ENCODE results near the gene PKD1L1. TPM values are rescaled to one million over a fixed set of nuclear protein-coding genes. Genes with fewer than 3 reads are reported as not detected.
A peak's percentile ranks its signal among the peaks of the same experiment; 100 is the strongest.
"Not testable (repeated sequence)": the region's sequence is repeated elsewhere in the genome, so short reads cannot be mapped to it uniquely, and the experiment has no call there.

Gene PKD1L1
- total RNA-seq, 1 donor from 2014 or later: 0.59 TPM

GRCh38 chr7:47990592-47990991 is 42.3 kb upstream of the PKD1L1 start:
- H3K4me3 ChIP-seq: no peak overlapping the region
- ATAC-seq (no peak), DNase-seq (no peak)
- intact Hi-C loops (cut with DNase I): no loop called here
- no peak overlapping the region for H3K27ac ChIP-seq
- peaks cover 9% of the 10 kb centered on the region for H3K4me1 ChIP-seq
- H3K9me3 ChIP-seq: no peaks in the 10 kb centered on the region
- no peaks in the 10 kb centered on the region for H3K36me3 ChIP-seq
- TF ChIP-seq, protein P1, sequence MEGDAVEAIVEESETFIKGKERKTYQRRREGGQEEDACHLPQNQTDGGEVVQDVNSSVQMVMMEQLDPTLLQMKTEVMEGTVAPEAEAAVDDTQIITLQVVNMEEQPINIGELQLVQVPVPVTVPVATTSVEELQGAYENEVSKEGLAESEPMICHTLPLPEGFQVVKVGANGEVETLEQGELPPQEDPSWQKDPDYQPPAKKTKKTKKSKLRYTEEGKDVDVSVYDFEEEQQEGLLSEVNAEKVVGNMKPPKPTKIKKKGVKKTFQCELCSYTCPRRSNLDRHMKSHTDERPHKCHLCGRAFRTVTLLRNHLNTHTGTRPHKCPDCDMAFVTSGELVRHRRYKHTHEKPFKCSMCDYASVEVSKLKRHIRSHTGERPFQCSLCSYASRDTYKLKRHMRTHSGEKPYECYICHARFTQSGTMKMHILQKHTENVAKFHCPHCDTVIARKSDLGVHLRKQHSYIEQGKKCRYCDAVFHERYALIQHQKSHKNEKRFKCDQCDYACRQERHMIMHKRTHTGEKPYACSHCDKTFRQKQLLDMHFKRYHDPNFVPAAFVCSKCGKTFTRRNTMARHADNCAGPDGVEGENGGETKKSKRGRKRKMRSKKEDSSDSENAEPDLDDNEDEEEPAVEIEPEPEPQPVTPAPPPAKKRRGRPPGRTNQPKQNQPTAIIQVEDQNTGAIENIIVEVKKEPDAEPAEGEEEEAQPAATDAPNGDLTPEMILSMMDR (IDR thresholded peaks at IDR 0.05): no peak
- no peaks in the 10 kb centered on the region for H3K27me3 ChIP-seq (ENCODE audit: low read depth)

GRCh38 chr7:47989607-47990400 is 41.5 kb upstream of the PKD1L1 start:
- intact Hi-C loops (cut with DNase I); H3K9me3 ChIP-seq; H3K36me3 ChIP-seq; H3K27me3 ChIP-seq (ENCODE audit: low read depth); H3K4me3 ChIP-seq; DNase-seq; H3K27ac ChIP-seq; H3K4me1 ChIP-seq; ATAC-seq: not testable (repeated sequence)

GRCh38 chr7:47988496-47989386 is 40.5 kb upstream of the PKD1L1 start:
- H3K36me3 ChIP-seq: no peaks in the 10 kb centered on the region
- DNase-seq (no peak), ATAC-seq (no peak)
- no peaks in the 10 kb centered on the region for H3K9me3 ChIP-seq
- H3K4me3 ChIP-seq: no peak overlapping the region
- TF ChIP-seq, protein P1 (IDR thresholded peaks at IDR 0.05): no peak
- H3K4me1 ChIP-seq: peaks cover 9% of the 10 kb centered on the region
- no peak overlapping the region for H3K27ac ChIP-seq
- no peaks in the 10 kb centered on the region for H3K27me3 ChIP-seq (ENCODE audit: low read depth)
- intact Hi-C loops (cut with DNase I): no loop called here

DNA sequence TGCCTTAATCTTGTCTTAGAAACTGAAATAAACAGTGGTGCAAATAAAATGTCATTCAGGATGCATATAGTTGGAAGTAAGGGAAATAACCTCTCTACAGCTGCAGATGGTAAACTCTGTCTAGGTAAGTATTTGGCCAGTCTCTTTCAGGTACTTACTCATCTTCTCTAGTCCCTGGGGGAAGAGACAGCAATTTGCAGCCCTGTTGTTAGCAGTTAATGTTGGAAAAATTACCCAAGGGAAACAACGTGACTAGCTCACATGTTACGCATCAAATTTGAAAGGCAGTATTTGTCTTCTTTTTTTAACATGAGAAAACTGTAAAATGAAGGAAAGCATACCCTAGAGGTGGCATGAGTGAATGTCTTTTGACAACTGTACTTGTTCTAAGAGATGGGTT is 34.3 kb upstream of the PKD1L1 start:
- H3K36me3 ChIP-seq: peaks cover 10% of the 10 kb centered on the region
- TF ChIP-seq, protein P1 (IDR thresholded peaks at IDR 0.05): no peak
- H3K9me3 ChIP-seq: no peaks in the 10 kb centered on the region
- no peaks in the 10 kb centered on the region for H3K27me3 ChIP-seq (ENCODE audit: low read depth)
- H3K27ac ChIP-seq: no peak overlapping the region
- H3K4me1 ChIP-seq: peaks cover 17% of the 10 kb centered on the region
- H3K4me3 ChIP-seq: no peak overlapping the region
- intact Hi-C loops (cut with DNase I): no loop called here
- ATAC-seq (no peak), DNase-seq (no peak)

DNA sequence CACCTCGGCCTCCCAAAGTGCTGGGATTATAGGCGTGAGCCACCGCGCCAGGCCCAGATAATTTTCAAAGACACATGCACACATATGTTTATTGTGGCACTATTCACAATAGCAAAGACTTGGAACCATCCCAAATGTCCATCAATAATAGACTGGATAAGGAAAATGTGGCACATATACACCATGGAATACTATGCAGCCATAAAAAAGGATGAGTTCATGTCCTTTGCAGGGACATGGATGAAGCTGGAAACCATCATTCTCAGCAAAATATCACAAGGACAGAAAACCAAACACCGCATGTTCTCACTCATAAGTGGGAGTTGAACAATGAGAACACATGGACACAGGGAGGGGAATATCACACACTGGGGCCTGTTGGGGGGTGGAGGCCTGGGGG is 32.4 kb upstream of the PKD1L1 start:
- H3K36me3 ChIP-seq: peaks cover 29% of the 10 kb centered on the region
- H3K9me3 ChIP-seq; DNase-seq; H3K27me3 ChIP-seq (ENCODE audit: low read depth); ATAC-seq; intact Hi-C loops (cut with DNase I); H3K4me3 ChIP-seq; H3K27ac ChIP-seq: not testable (repeated sequence)
- H3K4me1 ChIP-seq: peaks cover 18% of the 10 kb centered on the region

DNA sequence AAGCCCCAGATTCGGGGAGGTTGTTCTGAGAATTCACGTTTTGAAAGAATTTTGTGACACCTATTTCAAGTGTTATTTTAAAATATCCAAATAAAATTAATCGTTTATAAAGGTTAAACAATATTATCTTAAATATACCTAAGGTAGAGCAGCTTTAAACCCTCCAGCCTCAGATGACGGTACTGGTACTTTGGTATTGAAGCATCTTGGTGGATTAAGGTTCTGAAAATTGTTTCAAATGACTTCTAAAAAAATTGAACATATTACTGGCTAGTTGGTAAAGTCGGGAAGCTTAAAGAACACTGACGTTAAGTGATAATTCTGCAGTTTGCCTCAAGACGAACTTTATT is 31.5 kb upstream of the PKD1L1 start:
- H3K27ac ChIP-seq: peak overlapping the region; percentile 84
- H3K36me3 ChIP-seq: peaks cover 38% of the 10 kb centered on the region
- no peaks in the 10 kb centered on the region for H3K9me3 ChIP-seq
- intact Hi-C loops (cut with DNase I): no loop called here
- TF ChIP-seq, protein P1 (IDR thresholded peaks at IDR 0.05): no peak
- peaks cover 18% of the 10 kb centered on the region for H3K4me1 ChIP-seq
- ATAC-seq (no peak), DNase-seq (no peak)
- peak overlapping the region; percentile 75 for H3K4me3 ChIP-seq
- H3K27me3 ChIP-seq (ENCODE audit: low read depth): no peaks in the 10 kb centered on the region

Data from lower lobe of right lung (tissue), 2 donors.